Muscle layer of colon (tissue), 2 donors: ENCODE results near the gene TRIAP1.
"Not testable (repeated sequence)": the region's sequence is repeated elsewhere in the genome, so short reads cannot be mapped to it uniquely, and the experiment has no call there.

ENCODE experiments used
- H3K27ac ChIP-seq: one replicate; pipeline ENCODE4 v1.7.0; 2013; ENCODE audit warnings: low read depth, mild to moderate bottlenecking, low read length, moderate library complexity
- H3K27me3 ChIP-seq, 2 donors: one replicate each; pipeline ENCODE4 v1.7.0; 2013; ENCODE audit warnings: low read length in 2 of 2, mild to moderate bottlenecking in 2 of 2; ENCODE audit not compliant: insufficient read depth in 2 of 2, control insufficient read depth in 1 of 2
- H3K36me3 ChIP-seq: one replicate; pipeline ENCODE4 v1.7.0; 2013; ENCODE audit warnings: mild to moderate bottlenecking, low read length; ENCODE audit not compliant: insufficient read depth
- H3K4me1 ChIP-seq: one replicate; pipeline ENCODE4 v1.7.0; 2013; ENCODE audit warnings: mild to moderate bottlenecking, low read length; ENCODE audit not compliant: insufficient read depth
- H3K4me3 ChIP-seq, 2 donors: one replicate each; pipeline ENCODE4 v1.7.0; 2013; ENCODE audit warnings: low read length in 2 of 2, low read depth in 1 of 2, mild to moderate bottlenecking in 1 of 2, moderate library complexity in 1 of 2
- H3K9ac ChIP-seq: one replicate; pipeline ENCODE4 v1.7.0; 2013; ENCODE audit warnings: low read length
- H3K9me3 ChIP-seq: one replicate; pipeline ENCODE4 v1.7.0; 2013; ENCODE audit warnings: mild to moderate bottlenecking, low read length
- donor health status: abdominal sarcoma.
- donor health status: Adenocarcinoma of cecum.

Gene TRIAP1

GRCh38 chr12:120445911-120446843 lies at the start of gene TRIAP1, which contains the start of gene GATC:
Gene TRIAP1 (minus strand): TSS chr12:120446384. CDS start chr12:120446372, 12 bp downstream.
Gene GATC (plus strand): TSS chr12:120446444. CDS start chr12:120446481, 37 bp downstream.
- peaks cover 35% of the 10 kb centered on the region for H3K36me3 ChIP-seq

GRCh38 chr12:120495186-120495730 lies 49.1 kb upstream of the TRIAP1 start:
- Histone ChIP-seq H3K27me3 (no peaks in the 10 kb centered on the region), H3K36me3 (peaks cover 31% of the 10 kb centered on the region), H3K4me1 (peaks cover 22% of the 10 kb centered on the region), H3K9ac (no peak overlapping the region), H3K4me3 (peak overlapping the region; percentile 70 to 88), H3K27ac (no peak overlapping the region), H3K9me3 (no peaks in the 10 kb centered on the region)

More at GRCh38 chr12:120445911-120446843, at the start of gene TRIAP1, which contains the start of gene GATC:
- Histone ChIP-seq H3K4me3 (peak within 1 kb of the TSS; percentile 82 to 99), H3K27me3 (no peaks in the 10 kb centered on the region), H3K27ac (peak within 1 kb of the TSS; percentile 91), H3K4me1 (peaks cover 19% of the 10 kb centered on the region), H3K9me3 (no peaks in the 10 kb centered on the region), H3K9ac (peak within 1 kb of the TSS; percentile 96)

GRCh38 chr12:120490833-120491512 lies 44.8 kb upstream of the TRIAP1 start:
- no peak overlapping the region for H3K4me3 ChIP-seq
- no peak overlapping the region for H3K27ac ChIP-seq
- H3K9me3 ChIP-seq, result no peaks in the 10 kb centered on the region
- H3K27me3 ChIP-seq, result no peaks in the 10 kb centered on the region
- H3K4me1 ChIP-seq, result peaks cover 5% of the 10 kb centered on the region
- H3K36me3 ChIP-seq, result peaks cover 12% of the 10 kb centered on the region
- H3K9ac ChIP-seq, result no peak overlapping the region

- H3K27me3 ChIP-seq, result no peaks in the 10 kb centered on the region
- H3K9ac ChIP-seq, result no peak overlapping the region
- peaks cover 5% of the 10 kb centered on the region for H3K4me1 ChIP-seq
- peaks cover 12% of the 10 kb centered on the region for H3K36me3 ChIP-seq
- H3K4me3 ChIP-seq, result no peak overlapping the region
- no peaks in the 10 kb centered on the region for H3K9me3 ChIP-seq
- no peak overlapping the region for H3K27ac ChIP-seq
These were observed 44.1 kb upstream of the TRIAP1 start for GRCh38 chr12:120490325-120490724.

GRCh38 chr12:120489018-120489417 lies 42.8 kb upstream of the TRIAP1 start:
- peaks cover 12% of the 10 kb centered on the region for H3K36me3 ChIP-seq
- H3K9ac ChIP-seq, result no peak overlapping the region
- no peak overlapping the region for H3K4me3 ChIP-seq
- H3K27ac ChIP-seq, result no peak overlapping the region
- no peaks in the 10 kb centered on the region for H3K27me3 ChIP-seq
- H3K9me3 ChIP-seq, result no peaks in the 10 kb centered on the region
- H3K4me1 ChIP-seq, result no peaks in the 10 kb centered on the region

DNA sequence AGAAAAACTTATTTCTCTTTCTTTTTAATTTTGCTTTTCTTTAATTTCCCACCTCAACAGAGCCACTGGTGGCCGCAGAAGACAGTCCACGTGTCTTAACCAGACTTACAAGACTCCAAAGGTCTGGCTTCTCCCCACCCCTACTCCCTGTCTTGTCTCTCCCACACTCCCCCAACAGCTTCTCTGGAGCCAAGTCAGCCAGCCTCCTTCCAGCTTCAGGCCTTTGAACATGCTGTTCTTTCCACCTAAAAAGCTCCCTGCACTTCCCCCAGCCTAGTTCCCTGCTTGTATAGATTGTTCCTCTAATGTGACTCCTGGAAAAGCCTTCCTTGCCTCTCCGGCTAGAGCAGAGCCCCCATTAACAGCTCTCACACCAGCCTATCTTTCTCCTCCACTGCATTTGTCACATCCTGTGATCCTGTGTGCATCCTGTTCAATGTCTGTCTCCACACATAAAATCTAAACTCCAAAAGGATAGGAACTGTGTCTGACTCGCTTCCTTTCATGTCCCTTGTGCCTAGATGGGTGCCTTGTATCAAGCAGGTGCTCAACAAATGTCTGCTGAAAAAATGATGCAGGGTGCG lies 42.0 kb upstream of the TRIAP1 start:
- Histone ChIP-seq H3K4me1 (no peaks in the 10 kb centered on the region), H3K27me3 (no peaks in the 10 kb centered on the region), H3K27ac (no peak overlapping the region), H3K4me3 (no peak overlapping the region), H3K9ac (no peak overlapping the region), H3K36me3 (peaks cover 12% of the 10 kb centered on the region), H3K9me3 (no peaks in the 10 kb centered on the region)

GRCh38 chr12:120487552-120487951 lies 41.4 kb upstream of the TRIAP1 start:
- H3K27me3 ChIP-seq, H3K4me1 ChIP-seq, H3K27ac ChIP-seq, H3K4me3 ChIP-seq, H3K9me3 ChIP-seq, H3K9ac ChIP-seq: not testable (repeated sequence)
- H3K36me3 ChIP-seq, result peaks cover 12% of the 10 kb centered on the region

DNA sequence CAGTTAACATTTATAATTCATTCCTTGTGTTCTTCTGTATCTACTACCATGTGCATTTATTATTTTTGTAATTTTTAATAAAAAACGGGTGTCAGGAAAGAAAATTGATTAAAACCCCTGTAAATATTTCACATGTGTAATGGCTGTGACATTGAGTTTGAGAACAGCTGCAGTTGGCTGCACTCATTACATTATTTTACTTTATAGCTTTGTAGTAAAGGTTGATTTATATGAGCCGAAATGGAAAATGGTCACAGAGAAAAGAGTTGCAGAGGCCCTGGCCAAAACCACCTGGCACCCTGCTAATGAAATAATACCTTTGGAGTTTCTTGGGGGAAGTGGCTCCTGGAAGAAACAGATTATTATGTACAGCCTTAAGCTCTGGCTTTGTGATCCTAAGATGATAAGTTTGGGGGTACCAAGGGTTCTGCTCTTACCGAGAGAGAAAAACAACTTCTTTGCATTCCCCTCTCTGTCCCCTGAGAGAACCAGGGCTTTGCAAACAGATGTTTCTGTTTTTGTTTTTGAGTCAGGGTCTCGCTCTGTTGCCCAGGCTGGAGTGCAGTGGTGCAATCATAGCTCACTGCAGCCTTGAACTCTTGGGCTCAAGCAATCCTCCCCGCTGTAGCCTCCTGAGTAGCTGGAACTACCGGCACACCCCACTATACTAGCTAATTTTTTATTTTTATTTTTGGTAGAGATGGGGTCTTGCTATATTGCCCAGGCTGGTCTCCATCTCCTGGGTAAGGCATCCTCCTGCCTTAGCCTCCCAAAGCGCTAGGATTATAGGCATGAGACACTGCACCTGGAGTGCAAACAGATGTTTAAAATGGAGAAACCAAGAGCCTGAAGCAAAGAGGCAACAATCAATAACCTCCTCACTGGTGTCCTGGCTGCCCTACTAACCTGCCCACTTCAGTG lies 40.0 kb upstream of the TRIAP1 start:
- H3K36me3 ChIP-seq, result peaks cover 9% of the 10 kb centered on the region
- no peak overlapping the region for H3K9ac ChIP-seq
- H3K4me3 ChIP-seq, result no peak overlapping the region
- no peaks in the 10 kb centered on the region for H3K27me3 ChIP-seq
- no peaks in the 10 kb centered on the region for H3K9me3 ChIP-seq
- no peaks in the 10 kb centered on the region for H3K4me1 ChIP-seq
- no peak overlapping the region for H3K27ac ChIP-seq

DNA sequence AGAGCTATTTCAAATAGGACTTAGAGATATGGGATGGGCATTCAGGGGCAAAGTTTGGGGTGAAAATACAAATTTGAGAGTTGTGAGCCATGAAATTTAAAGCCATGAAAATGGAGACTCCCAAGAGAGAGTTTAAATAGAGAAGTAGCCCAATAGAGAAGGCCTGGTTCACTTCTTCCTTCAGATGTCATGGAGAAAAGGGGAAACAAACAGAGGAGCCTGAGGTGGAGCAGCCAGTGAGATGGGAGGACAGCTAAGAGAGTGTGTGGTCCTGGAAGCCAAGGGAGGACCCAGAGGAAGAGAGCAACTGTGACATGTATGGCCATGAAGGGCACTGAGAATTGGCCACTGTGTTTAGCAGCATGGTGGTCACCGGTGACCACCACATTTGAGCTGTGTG lies 37.4 kb upstream of the TRIAP1 start:
- H3K9ac ChIP-seq, result no peak overlapping the region
- no peak overlapping the region for H3K27ac ChIP-seq
- no peaks in the 10 kb centered on the region for H3K36me3 ChIP-seq
- H3K4me3 ChIP-seq, result no peak overlapping the region
- no peaks in the 10 kb centered on the region for H3K4me1 ChIP-seq
- no peaks in the 10 kb centered on the region for H3K9me3 ChIP-seq
- no peaks in the 10 kb centered on the region for H3K27me3 ChIP-seq

GRCh38 chr12:120481022-120481767 lies 35.0 kb upstream of the TRIAP1 start:
- H3K27me3 ChIP-seq, result no peaks in the 10 kb centered on the region
- H3K9me3 ChIP-seq, result no peaks in the 10 kb centered on the region
- no peak overlapping the region for H3K4me3 ChIP-seq
- no peak overlapping the region for H3K27ac ChIP-seq
- no peak overlapping the region for H3K9ac ChIP-seq
- no peaks in the 10 kb centered on the region for H3K4me1 ChIP-seq
- H3K36me3 ChIP-seq, result no peaks in the 10 kb centered on the region
